Right cardiac atrium (tissue), 5 donors: ENCODE measurements around the gene TAS1R1. TPM values are rescaled to one million over a fixed set of nuclear protein-coding genes. Genes with fewer than 3 reads are reported as not detected.

Experiments
- ATAC-seq, 2 donors: fragments of 200-7000 bp; cut with Tn5 transposase; one replicate each; pipeline versions ENCODE4 v1.8.0 to v1.9.1; 2020; ENCODE audit warnings: moderate library complexity in 2 of 2, mild to moderate bottlenecking in 1 of 2
- DNase-seq, 3 donors: peaks; one replicate each; pipeline ENCODE4 v3.0.0-alpha.2; 2020
- H3K27ac ChIP-seq: one replicate; pipeline ENCODE4 v1.5.1; 2013; ENCODE audit warnings: mild to moderate bottlenecking, low read length, control low read depth, moderate library complexity
- H3K27me3 ChIP-seq: one replicate; pipeline ENCODE4 v1.6.1; 2013; ENCODE audit not compliant: control insufficient read depth, insufficient read depth
- H3K4me1 ChIP-seq: one replicate; pipeline ENCODE4 v1.6.1; 2013; ENCODE audit warnings: low read length; ENCODE audit not compliant: control insufficient read depth, insufficient read depth
- H3K4me3 ChIP-seq: one replicate; pipeline ENCODE4 v1.5.1; 2013; ENCODE audit warnings: low read length, control low read depth
- H3K9me3 ChIP-seq: one replicate; pipeline ENCODE4 v1.6.1; 2013; ENCODE audit warnings: low read length; ENCODE audit not compliant: control insufficient read depth
- WGBS: extraction: QIAGEN DNeasy Blood & Tissue Kit; methylation state at CpG from one replicate; pipeline ENCODE4 v1.1.7; 2013; 5-methylcytosine and 5-hydroxymethylcytosine counted together
- intact Hi-C, 4 donors: fragments of 100-400 bp; cut with DNase I; formaldehyde crosslinking; loops; one replicate each; pipeline versions ENCODE4 v1.11.0 to v1.14.0; 2022 to 2023
- polyA plus RNA-seq: library from polyadenylated mRNA; stranded (reverse); fragments of 200-250 nt; gene quantifications from one replicate; pipeline ENCODE4 v1.2.3, GENCODE V29; 2013
- total RNA-seq, 4 donors: library from RNA; stranded (reverse); fragmentation: NEBNext Ultra II Directional; extraction: Animal tissue kit (Norgen Biotek cat#: 25700); gene quantifications; one replicate each; pipeline ENCODE4 v1.2.1, GENCODE V29; 2021
- donor health status: healthy with polysubstance abuse.
- donor health status: DM: no; HTN: yes; CAD: no.
- donor health status: DM: no; HTN: no; CAD: no.
- donor health status: DM: no; HTN: yes; CAD: no; lungs with severe emphysema.
- donor health status: DM: yes; HTN: yes; CAD: no.

TAS1R1 gene
- total and polyA plus RNA-seq, 5 donors = not detected

DNA sequence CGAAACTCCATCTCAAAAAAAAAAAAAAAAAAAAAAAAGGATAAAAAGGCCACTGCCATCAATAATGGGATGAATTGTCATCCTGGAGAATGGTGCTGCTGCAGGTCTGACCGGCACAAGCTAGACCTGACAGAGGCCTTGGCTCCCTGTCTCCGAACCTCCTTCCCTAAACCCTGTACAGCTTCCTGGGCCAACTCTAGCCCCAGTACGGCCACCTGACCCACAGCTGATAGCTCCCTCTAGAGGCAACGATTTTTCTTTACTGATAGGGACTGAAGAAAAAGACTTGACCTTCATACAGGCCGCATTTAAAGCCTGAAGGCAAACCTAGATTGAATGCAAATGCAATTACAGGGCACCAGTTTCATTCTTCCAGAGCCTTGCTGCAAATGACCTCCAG, 31.5 kb upstream of the TAS1R1 start:
- Histone ChIP-seq H3K4me3 (no peak overlapping the region), H3K9me3 (no peaks in the 10 kb centered on the region), H3K27me3 (no peaks in the 10 kb centered on the region), H3K27ac (no peak overlapping the region), H3K4me1 (peaks cover 5% of the 10 kb centered on the region)
- intact Hi-C loops = no loop called here
- DNase-seq (no peak), ATAC-seq (peak; percentile 48 to 53)
- 47% methylated on average over 6 of the region's 6 CpGs for WGBS

DNA sequence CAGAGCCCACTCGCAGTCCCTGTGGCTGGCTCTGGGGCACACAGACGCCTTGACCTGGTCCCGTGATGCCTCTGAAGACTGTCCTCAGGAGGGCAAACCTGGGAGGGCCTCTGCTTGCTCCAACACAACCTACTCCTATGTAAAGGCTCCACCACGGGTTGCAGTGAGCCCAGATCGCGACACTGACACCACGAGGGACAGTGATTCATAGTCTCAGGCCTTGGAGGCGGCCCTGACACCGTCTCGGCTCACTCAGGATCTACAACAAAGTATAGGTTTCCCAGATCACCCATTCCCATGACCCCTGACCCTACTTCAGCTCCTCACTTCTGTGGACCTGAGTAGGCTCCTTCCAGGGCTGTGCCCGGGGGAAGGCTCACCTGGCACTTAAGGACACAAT, 28.8 kb upstream of the TAS1R1 start:
- no peaks in the 10 kb centered on the region for H3K27me3 ChIP-seq
- no peak overlapping the region for H3K27ac ChIP-seq
- DNase-seq (no peak), ATAC-seq (no peak)
- intact Hi-C loops = no loop called here
- no peaks in the 10 kb centered on the region for H3K4me1 ChIP-seq
- no peak overlapping the region for H3K4me3 ChIP-seq
- WGBS = 88% methylated on average over 11 of the region's 11 CpGs
- H3K9me3 ChIP-seq = no peaks in the 10 kb centered on the region

DNA sequence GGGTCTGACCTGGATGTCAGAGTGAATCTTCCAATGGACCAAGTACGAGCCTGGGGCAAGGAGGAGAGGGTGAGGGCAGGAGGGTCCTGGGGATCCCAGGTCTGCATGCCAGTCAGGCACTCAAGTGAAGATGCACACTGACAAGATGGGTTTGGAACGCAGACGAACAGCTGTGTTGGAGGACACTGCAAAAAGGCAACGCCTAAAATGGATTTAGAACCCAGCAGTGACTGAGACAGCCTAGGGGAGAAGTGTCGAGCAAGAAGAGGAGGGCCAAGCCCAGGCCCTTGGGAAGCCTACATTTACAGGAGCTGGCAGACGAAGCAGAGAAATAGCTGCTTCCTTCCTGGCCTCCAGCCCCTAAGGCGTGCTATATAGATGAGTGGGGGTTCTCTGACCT, 26.6 kb upstream of the TAS1R1 start:
- Histone ChIP-seq H3K27ac (no peak overlapping the region), H3K9me3 (no peaks in the 10 kb centered on the region), H3K27me3 (no peaks in the 10 kb centered on the region), H3K4me1 (no peaks in the 10 kb centered on the region), H3K4me3 (no peak overlapping the region)
- 83% methylated on average over 7 of the region's 7 CpGs for WGBS
- no peak for ATAC-seq
- intact Hi-C loops = no loop called here
- no peak for DNase-seq

DNA sequence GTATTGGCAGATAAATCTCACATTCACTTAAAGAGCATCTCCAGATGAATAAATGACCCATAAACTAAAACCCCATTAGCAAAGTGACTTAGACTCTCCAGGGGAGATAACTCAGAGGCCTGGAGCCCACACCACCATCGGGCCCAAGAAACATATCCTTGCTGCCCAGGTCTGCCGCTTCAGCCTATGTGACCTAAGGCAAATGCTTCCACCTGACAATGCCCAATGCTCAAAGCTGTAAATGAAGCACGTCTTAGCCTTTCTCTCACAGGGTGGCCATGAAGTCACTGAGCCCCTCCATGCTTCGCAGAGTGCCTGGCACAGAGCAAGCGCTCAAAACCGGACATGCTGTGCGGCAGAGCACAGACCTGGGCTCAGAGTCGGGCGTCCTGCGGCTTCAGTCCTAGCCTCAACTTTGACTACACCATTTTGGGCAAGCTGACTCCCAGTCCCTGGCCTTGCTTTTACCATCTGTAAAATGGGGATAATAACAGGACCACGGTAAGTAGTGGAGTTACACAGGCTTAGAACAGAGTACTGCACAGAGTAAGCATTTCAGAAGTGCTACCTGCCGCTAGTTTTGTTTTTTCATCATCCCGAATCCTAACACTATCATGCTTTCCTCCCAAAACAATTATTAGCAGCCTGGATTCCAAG, 24.5 kb upstream of the TAS1R1 start:
- WGBS = 98% methylated on average over 13 of the region's 13 CpGs
- intact Hi-C loops = no loop called here
- Histone ChIP-seq H3K27me3 (no peaks in the 10 kb centered on the region), H3K4me3 (no peak overlapping the region), H3K27ac (no peak overlapping the region), H3K9me3 (no peaks in the 10 kb centered on the region), H3K4me1 (no peaks in the 10 kb centered on the region)
- ATAC-seq (no peak), DNase-seq (no peak)

DNA sequence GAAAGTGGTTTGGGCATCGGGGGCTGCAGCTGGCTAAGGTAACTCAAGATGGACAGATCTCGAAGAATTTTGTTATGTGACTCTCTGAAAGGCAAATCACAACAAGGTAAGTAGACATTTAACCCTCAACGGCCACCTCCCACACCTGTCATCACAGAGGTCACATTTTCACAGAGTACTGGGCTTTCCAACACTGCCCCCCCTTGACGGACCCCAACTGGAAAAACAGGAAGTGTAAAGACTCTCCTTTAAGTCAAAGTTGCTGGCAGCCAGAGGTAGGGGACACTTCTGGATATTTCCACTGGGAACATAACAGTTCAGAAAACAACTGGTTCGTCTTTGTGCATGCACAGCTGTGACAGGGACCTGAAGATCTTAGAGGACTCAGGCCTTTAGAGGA, 23.1 kb upstream of the TAS1R1 start:
- Histone ChIP-seq H3K4me1 (no peaks in the 10 kb centered on the region), H3K27ac (no peak overlapping the region), H3K27me3 (no peaks in the 10 kb centered on the region), H3K9me3 (no peaks in the 10 kb centered on the region), H3K4me3 (no peak overlapping the region)
- WGBS = 83% methylated on average over 5 of the region's 5 CpGs
- intact Hi-C loops = no loop called here
- ATAC-seq (no peak), DNase-seq (no peak)

DNA sequence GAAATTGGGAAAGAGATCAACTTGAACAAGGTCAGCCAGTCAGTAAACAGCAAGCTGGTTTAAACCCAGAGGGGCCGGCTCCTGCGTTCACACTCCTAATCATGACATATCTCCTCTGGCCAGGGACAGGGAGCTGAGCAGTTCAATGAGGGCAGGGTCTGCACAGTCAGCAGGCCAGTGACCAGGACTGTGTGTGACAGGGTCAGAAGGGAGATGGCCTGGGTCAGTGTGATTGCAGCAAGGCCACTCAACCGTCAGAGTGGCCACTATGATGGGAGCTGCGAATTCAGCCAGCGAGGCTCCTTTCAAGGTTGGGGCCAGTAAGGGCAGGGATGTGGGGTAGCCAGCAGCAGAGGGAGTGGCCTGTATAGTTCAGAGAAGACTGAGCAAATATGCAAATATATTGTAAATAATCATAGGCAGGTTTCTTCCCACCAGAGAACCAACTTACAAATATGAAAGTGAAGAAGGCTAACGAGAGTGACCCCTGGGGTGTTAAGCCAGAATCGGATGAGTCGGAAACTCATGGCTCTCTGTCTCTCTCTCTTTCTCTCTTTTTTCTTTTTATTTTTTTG, 20.8 kb upstream of the TAS1R1 start:
- H3K9me3 ChIP-seq = no peaks in the 10 kb centered on the region
- H3K4me3 ChIP-seq = no peak overlapping the region
- intact Hi-C loops = no loop called here
- 93% methylated on average over 8 of the region's 8 CpGs for WGBS
- no peaks in the 10 kb centered on the region for H3K27me3 ChIP-seq
- ATAC-seq (no peak), DNase-seq (peak in 1 of 3 donors; percentile 36)
- H3K4me1 ChIP-seq = no peaks in the 10 kb centered on the region
- no peak overlapping the region for H3K27ac ChIP-seq

DNA sequence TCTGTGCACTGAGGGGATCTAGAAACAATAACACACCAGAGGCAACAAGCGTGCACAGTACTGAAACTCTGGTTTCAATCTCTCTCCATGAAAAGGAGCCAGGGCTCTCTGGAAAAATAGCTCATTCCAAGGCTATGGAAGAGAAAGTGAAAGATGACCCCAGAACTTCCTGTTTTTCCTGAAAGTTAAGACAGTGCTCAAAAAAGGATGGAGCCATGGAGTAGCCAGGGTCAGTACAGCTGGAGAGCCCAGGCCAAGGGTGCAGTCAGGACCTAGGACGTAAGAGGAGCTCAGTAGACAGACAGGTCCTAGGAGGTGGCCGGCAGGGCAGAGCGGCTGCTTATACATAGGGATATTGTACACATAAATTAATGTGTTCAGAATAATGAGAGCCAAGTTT, 19.9 kb upstream of the TAS1R1 start:
- DNase-seq = no peak
- H3K27me3 ChIP-seq = no peaks in the 10 kb centered on the region
- intact Hi-C loops = no loop called here
- H3K4me1 ChIP-seq = no peaks in the 10 kb centered on the region
- H3K27ac ChIP-seq = no peak overlapping the region
- 82% methylated on average over 4 of the region's 4 CpGs for WGBS
- no peaks in the 10 kb centered on the region for H3K9me3 ChIP-seq
- no peak overlapping the region for H3K4me3 ChIP-seq
- ATAC-seq = no peak

DNA sequence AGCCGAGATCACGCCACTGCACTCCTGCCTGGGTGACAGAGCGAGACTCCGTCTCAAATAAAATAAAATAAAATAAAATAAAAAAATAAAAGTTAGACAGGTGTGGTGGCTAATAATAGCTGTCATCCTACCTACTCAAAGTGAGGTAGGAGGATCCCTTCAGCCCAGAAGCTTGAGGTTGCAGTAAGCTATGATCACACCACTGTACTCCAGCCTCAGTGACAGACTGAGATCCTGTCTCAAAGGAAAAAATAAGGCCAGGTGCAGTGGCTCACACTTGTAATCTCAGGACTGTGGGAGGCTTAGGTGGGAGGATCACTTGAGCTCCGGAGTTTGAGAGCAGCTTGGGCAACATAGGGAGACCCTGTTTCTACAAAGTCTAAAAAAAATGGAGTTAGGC, 18.8 kb upstream of the TAS1R1 start:
- Histone ChIP-seq H3K9me3 (no peaks in the 10 kb centered on the region), H3K4me1 (no peaks in the 10 kb centered on the region), H3K4me3 (no peak overlapping the region), H3K27ac (no peak overlapping the region), H3K27me3 (no peaks in the 10 kb centered on the region)
- 83% methylated on average over 5 of the region's 5 CpGs for WGBS
- ATAC-seq = no peak
- intact Hi-C loops = no loop called here
- DNase-seq = no peak

DNA sequence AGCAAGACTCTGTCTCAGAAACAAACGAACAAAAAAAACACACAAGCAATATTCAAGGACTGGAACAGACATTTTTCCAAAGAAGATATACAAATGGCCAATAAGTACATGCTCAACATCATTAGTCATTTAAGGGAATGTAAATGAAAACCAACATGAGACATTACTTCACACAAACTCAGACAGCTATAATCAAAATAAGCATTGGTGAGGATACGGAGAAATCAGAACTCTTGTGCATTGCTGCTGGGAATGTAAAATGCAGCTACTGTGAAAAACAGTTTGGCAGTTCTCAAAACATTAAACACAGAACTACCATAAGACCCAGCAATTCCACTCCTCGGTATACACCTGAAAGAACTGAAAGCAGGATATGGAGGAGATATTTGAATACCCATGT, 16.2 kb upstream of the TAS1R1 start:
- 49% methylated on average over 3 of the region's 3 CpGs for WGBS
- H3K4me1 ChIP-seq = no peaks in the 10 kb centered on the region
- DNase-seq = no peak
- H3K27me3 ChIP-seq = no peaks in the 10 kb centered on the region
- no peak overlapping the region for H3K4me3 ChIP-seq
- no peak for ATAC-seq
- H3K27ac ChIP-seq = no peak overlapping the region
- no peaks in the 10 kb centered on the region for H3K9me3 ChIP-seq
- intact Hi-C loops = no loop called here

DNA sequence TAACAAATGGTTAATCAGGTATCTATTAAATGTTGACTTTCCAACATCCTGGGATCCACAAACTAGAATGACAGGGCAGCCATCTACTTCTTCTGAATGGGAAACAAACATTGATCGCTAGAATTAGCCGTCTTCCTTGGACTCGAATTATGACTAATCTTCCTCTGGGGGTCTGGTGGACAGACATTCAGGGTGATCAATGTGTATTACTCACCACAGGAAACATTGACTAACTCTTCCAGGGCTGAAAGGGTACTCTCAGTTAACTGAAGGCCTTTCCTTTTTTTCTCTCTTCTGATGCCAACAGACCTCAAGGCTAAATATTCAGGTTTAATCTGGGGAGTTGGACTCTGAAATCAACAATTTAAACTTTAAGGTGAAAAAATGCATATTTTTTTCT, 10.3 kb upstream of the TAS1R1 start:
- DNase-seq (no peak), ATAC-seq (no peak)
- intact Hi-C loops = no loop called here
- Histone ChIP-seq H3K4me1 (no peaks in the 10 kb centered on the region), H3K27ac (no peak overlapping the region), H3K4me3 (no peak overlapping the region), H3K9me3 (no peaks in the 10 kb centered on the region), H3K27me3 (no peaks in the 10 kb centered on the region)
- 74% methylated on average over 3 of the region's 3 CpGs for WGBS

DNA sequence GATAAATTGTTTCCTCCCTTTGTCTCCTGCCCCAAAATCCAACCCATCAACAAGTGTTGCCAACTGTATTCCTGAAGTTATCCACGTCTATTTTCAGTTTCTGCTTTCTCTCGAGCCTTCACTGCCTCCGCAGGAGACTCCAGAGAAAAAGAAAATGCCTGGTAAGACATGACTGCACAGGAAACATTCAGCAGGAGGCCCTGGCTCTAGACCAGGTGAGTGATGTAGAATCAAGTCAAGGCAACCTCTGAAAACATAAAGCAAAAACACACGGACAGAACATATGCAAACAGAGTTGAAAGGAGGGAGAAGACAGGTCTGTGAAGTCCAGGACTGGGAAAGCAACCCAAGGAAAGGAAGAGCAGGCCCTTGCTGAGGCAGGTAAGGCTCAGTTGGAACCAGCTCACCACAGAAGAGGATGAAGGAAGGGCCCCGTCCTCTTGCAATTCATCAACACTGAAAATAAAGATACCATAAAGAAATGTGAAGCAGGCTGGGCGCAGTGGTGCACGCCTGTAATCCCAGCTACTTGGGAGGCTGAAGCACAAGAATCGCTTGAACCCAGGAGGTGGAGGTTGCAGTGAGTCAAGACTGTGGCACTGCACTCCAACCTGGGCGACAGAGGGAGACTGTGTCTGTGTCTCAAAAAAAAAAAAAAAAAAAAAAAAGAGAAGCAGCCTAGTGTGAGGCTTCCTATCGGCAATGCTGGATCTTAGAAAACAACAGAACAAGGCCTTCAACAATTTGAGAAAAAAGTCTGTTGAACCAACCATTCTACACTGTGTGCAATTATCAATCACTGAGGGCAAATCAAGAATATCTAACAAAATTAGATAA, 9.6 kb upstream of the TAS1R1 start:
- ATAC-seq (no peak), DNase-seq (no peak)
- no peak overlapping the region for H3K4me3 ChIP-seq
- intact Hi-C loops = no loop called here
- no peaks in the 10 kb centered on the region for H3K4me1 ChIP-seq
- 66% methylated on average over 10 of the region's 10 CpGs for WGBS
- H3K9me3 ChIP-seq = no peaks in the 10 kb centered on the region
- no peak overlapping the region for H3K27ac ChIP-seq
- H3K27me3 ChIP-seq = no peaks in the 10 kb centered on the region
